ENCODE data around the gene POLR1E. TPM values are rescaled to one million over a fixed set of nuclear protein-coding genes. Genes with fewer than 3 reads are reported as not detected.

POLR1E gene
- total and polyA plus RNA-seq, 9 of the 15 experiments (the other 6 are each of a cell fraction or from before 2014, with no cell fraction given) = 18.9 to 102 (median 74.4) TPM

DNA sequence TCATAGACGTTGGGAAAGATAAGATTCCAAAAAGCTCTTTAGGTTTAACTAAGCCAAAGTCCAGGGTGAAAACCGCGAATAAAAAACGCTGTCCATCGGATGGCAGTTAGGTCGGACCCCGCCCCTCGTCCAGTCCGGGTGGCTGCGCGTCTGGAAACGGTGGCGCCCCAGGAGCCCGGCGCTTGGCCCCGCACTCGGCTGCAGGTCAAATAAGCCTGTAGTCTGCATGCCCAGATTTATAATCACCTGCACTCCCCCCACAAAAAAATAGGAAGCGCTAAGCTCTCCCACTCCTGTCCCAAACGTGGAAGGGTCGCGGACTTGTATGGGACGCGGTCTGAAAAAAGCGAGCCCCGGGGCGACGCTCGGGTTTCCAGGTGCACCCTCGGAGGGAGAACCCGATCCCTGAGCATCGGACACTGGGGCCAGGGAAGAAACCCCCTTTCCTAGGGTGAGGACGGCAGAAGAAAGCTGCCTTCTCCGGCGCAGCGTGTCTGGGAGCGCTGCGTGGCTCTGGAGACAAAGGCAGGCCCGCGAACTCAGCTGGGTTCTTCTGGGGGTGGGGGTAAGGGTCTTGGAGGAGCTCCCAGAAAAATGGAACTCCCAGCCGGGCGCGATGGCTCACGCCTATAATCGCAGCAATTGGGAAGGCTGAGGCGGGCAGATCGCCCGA is 19.6 kb upstream of the POLR1E start (continued):
- no peak for TF ChIP-seq EP400 (IDR thresholded peaks at IDR 0.05)
- TF ChIP-seq, protein P1, sequence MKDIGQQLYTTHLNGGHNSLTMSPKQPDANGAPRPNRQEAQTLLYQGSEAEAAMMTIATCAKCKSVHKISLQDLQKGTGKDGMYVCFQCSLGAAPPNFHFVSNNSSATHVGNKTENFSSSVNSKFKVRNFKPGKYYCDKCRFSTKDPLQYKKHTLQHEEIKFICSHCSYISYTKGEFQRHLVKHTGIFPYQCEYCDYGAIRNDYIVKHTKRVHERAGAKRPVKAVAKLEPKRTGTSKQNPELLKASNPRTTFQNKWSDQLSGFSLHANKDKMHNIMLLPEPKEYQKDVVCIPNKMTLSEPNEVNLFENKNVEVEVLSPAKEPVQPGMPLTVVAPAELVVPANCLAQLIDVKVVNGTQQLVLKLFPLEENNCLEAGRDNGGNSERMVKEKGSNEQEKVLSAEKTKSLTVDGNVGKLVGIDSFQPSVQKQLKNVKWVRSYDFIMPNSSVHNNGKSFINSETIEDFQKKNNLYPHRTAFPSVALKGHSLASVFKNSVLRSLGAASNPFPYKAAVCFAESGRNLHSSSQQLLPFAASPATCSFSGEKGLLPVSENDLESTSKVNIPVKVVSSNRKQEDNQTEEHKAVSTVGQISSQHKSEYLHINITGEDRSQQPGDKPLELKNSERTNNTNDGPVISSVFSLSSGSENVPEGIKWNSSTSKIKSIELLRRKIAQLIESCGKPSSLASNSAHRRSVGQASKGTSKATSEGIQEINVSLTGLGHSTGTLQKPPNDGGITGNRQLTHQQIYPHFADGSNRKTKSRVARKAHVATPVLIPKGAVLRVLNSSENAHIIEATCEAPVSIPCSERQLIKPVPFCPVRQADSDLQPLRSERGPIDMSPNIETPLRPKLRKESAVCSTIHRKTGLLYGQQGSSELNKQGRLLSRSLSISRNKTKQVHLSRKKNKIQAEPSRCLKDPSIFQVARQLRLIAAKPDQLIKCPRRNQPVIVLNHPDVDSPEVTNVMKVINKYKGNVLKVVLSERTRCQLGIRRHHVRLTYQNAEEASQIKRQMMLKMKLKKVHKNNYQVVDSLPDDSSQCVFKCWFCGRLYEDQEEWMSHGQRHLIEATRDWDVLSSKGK (CRISPR knock-in tag; IDR thresholded peaks at IDR 0.05) = no peak
- no peak for TF ChIP-seq CHD4 (IDR thresholded peaks at IDR 0.05; ENCODE audit: insufficient read depth, insufficient replicate concordance, low read depth, low read length, poor library complexity, severe bottlenecking)
- TF ChIP-seq NR2C2 (CRISPR knock-in tag; IDR thresholded peaks at IDR 0.05) = peak; percentile 39; the same call in 1 of the 2 replicates
- TF ChIP-seq NR2C2 (tag; IDR thresholded peaks at IDR 0.05) = peak; percentile 56
- TF ChIP-seq ZNF318 (IDR thresholded peaks at IDR 0.05; ENCODE audit: borderline replicate concordance in 1 of 2, low read depth in 1 of 2) = no peak; a peak in 1 of 4 replicates
- no peak for TF ChIP-seq RFX5 (IDR thresholded peaks at IDR 0.05; ENCODE audit: low read depth, low read length)
- TF ChIP-seq, protein P2, sequence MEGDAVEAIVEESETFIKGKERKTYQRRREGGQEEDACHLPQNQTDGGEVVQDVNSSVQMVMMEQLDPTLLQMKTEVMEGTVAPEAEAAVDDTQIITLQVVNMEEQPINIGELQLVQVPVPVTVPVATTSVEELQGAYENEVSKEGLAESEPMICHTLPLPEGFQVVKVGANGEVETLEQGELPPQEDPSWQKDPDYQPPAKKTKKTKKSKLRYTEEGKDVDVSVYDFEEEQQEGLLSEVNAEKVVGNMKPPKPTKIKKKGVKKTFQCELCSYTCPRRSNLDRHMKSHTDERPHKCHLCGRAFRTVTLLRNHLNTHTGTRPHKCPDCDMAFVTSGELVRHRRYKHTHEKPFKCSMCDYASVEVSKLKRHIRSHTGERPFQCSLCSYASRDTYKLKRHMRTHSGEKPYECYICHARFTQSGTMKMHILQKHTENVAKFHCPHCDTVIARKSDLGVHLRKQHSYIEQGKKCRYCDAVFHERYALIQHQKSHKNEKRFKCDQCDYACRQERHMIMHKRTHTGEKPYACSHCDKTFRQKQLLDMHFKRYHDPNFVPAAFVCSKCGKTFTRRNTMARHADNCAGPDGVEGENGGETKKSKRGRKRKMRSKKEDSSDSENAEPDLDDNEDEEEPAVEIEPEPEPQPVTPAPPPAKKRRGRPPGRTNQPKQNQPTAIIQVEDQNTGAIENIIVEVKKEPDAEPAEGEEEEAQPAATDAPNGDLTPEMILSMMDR (IDR thresholded peaks at IDR 0.05 in 2 of 3, conservative IDR thresholded peaks at IDR 0.05 in 1 of 3; ENCODE audit: insufficient read depth in 2 of 3, low read depth in 1 of 3, low read length in 3 of 3) = no peak
- TF ChIP-seq, protein P3, sequence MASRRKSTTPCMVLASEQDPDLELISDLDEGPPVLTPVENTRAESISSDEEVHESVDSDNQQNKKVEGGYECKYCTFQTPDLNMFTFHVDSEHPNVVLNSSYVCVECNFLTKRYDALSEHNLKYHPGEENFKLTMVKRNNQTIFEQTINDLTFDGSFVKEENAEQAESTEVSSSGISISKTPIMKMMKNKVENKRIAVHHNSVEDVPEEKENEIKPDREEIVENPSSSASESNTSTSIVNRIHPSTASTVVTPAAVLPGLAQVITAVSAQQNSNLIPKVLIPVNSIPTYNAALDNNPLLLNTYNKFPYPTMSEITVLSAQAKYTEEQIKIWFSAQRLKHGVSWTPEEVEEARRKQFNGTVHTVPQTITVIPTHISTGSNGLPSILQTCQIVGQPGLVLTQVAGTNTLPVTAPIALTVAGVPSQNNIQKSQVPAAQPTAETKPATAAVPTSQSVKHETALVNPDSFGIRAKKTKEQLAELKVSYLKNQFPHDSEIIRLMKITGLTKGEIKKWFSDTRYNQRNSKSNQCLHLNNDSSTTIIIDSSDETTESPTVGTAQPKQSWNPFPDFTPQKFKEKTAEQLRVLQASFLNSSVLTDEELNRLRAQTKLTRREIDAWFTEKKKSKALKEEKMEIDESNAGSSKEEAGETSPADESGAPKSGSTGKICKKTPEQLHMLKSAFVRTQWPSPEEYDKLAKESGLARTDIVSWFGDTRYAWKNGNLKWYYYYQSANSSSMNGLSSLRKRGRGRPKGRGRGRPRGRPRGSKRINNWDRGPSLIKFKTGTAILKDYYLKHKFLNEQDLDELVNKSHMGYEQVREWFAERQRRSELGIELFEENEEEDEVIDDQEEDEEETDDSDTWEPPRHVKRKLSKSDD (conservative IDR thresholded peaks at IDR 0.05; ENCODE audit: low read length) = no peak

Measured in K562 (cell line).